ENCODE measurements around the gene MYO5A. TPM values are rescaled to one million over a fixed set of nuclear protein-coding genes. Genes with fewer than 3 reads are reported as not detected.

Gene MYO5A
- total and polyA plus RNA-seq, 10 of the 15 experiments (the other 5 are each of a cell fraction or from before 2014, with no cell fraction given), result 4.2 to 42.9 (median 31.1) TPM

DNA sequence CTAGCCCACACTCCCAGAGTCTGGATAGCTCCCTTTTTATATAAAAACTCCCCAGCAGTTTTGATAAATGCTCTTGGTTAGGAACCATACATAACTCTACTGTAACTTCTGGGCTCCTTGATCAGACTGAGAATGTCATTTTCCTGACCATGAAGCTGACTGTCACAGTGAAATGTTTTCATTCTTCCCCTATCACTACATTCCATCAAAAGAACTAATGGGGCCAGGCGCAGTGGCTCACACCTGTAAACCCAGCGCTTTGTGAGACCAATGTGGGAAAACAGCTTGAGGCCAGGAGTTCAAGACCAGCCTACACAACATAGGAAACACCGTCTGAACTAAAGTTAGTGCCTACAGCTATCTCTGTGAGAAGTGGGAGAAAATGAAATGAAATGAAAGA, 160.3 kb downstream of the MYO5A start:
- SMC1A ChIA-PET (ENCODE audit: uncharacterized antibody, unreplicated experiment), result interaction anchor here (0.9 to 7.2 kb wide), 19 partner anchors 10 to 367 kb away, joined by 3 to 61 read pairs (median 5); no protein-coding TSS in a partner anchor
- RAD21 ChIA-PET (ENCODE audit: unreplicated experiment), result interaction anchor here (1.1 to 5.2 kb wide), 6 partner anchors 11 to 196 kb away, joined by 3 to 40 read pairs (median 6); no protein-coding TSS in a partner anchor
- Histone ChIP-seq H3K9ac (ENCODE audit: control insufficient read depth, insufficient read depth, low read length) (no peak overlapping the region), H3K9me3 (replicated peaks; ENCODE audit: control insufficient read depth, insufficient read depth, low read length) (no peaks in the 10 kb centered on the region; the same call in 2 of the 3 replicates), H3K79me2 (ENCODE audit: control insufficient read depth, insufficient read depth, low read length) (no peaks in the 10 kb centered on the region), H3K4me3 (no peak overlapping the region), H2AFZ (ENCODE audit: control insufficient read depth, low read depth, low read length) (no peak overlapping the region), H3K27ac (ENCODE audit: control insufficient read depth, insufficient read depth) (no peak overlapping the region), H3K27me3 (replicated peaks in 1 of 2; ENCODE audit: control insufficient read depth in 2 of 2, insufficient read depth in 2 of 2, low read length in 1 of 2) (no peaks in the 10 kb centered on the region), H3K4me1 (ENCODE audit: control insufficient read depth, insufficient read depth, low read length) (peaks cover 1% of the 10 kb centered on the region; the same call in 1 of the 2 replicates), H4K20me1 (ENCODE audit: control insufficient read depth, insufficient read depth) (no peaks in the 10 kb centered on the region), H3K4me2 (ENCODE audit: control insufficient read depth, insufficient read depth) (no peak overlapping the region), H3K36me3 (ENCODE audit: control insufficient read depth in 2 of 2, insufficient read depth in 2 of 2, low read length in 1 of 2) (peaks cover 1 to 28% of the 10 kb centered on the region in 2 experiments)
- intact Hi-C loops (cut with micrococcal nuclease; ENCODE audit: unreplicated experiment) (no loop called here), in situ Hi-C loops (cut with MboI) (no loop called here)
- ATAC-seq (no peak), FAIRE-seq (no peak), DNase-seq (ENCODE audit: low read depth, low spot score) (no peak)
- no TSS peak for BruUV-seq (replicated peaks)
- CTCF ChIA-PET, result interaction anchor here (0.7 to 3.3 kb wide), 9 partner anchors 7 to 156 kb away, joined by 3 to 14 read pairs (median 3); no protein-coding TSS in a partner anchor
- no peak for TF ChIP-seq ZSCAN29 (IDR thresholded peaks at IDR 0.05)
- TF ChIP-seq ZNF622 (IDR thresholded peaks at IDR 0.05), result no peak
- TF ChIP-seq CHD2 (IDR thresholded peaks at IDR 0.05; ENCODE audit: borderline replicate concordance, low read depth, low read length), result no peak
- no peak for TF ChIP-seq SIN3A (IDR thresholded peaks at IDR 0.05; ENCODE audit: low read depth, low read length)
- no peak for TF ChIP-seq SP1 (IDR thresholded peaks at IDR 0.05; ENCODE audit: low read depth, low read length)
- no peak for TF ChIP-seq ASH2L (IDR thresholded peaks at IDR 0.05; ENCODE audit: borderline replicate concordance, low read depth)
- TF ChIP-seq JUNB (IDR thresholded peaks at IDR 0.05), result no peak
- TF ChIP-seq ATF7 (IDR thresholded peaks at IDR 0.05; ENCODE audit: low read depth), result no peak
- no peak for TF ChIP-seq EED (IDR thresholded peaks at IDR 0.05; ENCODE audit: low read depth)
- TF ChIP-seq MYC (IDR thresholded peaks at IDR 0.05; ENCODE audit: insufficient read depth, insufficient read length, insufficient replicate concordance, low read length, severe bottlenecking), result no peak
- TF ChIP-seq, protein P1, sequence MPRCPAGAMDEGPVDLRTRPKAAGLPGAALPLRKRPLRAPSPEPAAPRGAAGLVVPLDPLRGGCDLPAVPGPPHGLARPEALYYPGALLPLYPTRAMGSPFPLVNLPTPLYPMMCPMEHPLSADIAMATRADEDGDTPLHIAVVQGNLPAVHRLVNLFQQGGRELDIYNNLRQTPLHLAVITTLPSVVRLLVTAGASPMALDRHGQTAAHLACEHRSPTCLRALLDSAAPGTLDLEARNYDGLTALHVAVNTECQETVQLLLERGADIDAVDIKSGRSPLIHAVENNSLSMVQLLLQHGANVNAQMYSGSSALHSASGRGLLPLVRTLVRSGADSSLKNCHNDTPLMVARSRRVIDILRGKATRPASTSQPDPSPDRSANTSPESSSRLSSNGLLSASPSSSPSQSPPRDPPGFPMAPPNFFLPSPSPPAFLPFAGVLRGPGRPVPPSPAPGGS (IDR thresholded peaks at IDR 0.05; ENCODE audit: borderline replicate concordance, insufficient read depth, low read depth, low read length, poor library complexity, severe bottlenecking), result no peak
- no peak for TF ChIP-seq CBX5 (IDR thresholded peaks at IDR 0.05; ENCODE audit: low read depth)
- no peak for TF ChIP-seq SMAD1 (IDR thresholded peaks at IDR 0.05; ENCODE audit: low read depth, partially characterized antibody)
- TF ChIP-seq KLF5 (IDR thresholded peaks at IDR 0.05; ENCODE audit: partially characterized antibody), result no peak
- no peak for TF ChIP-seq RAD51 (IDR thresholded peaks at IDR 0.05)
- POLR2A ChIA-PET, result interaction anchor here (0.6 to 3.1 kb wide), 8 partner anchors 8 to 1417 kb away, joined by 3 to 13 read pairs (median 4); no protein-coding TSS in a partner anchor
- 98% methylated on average over 3 of the region's 3 CpGs for WGBS (ENCODE audit: insufficient coverage, insufficient replicate concordance, low lambda C conversion rate, missing lambda C conversion rate)
